Left lung (tissue), 10 donors: ENCODE results near the gene USP24. TPM values are rescaled to one million over a fixed set of nuclear protein-coding genes. Genes with fewer than 3 reads are reported as not detected.

Source experiments
- ATAC-seq: fragments of 200-7000 bp; cut with Tn5 transposase; one replicate; pipeline ENCODE4 v1.9.1; 2020; ENCODE audit warnings: moderate library complexity
- DNase-seq, 4 donors: peaks; one replicate each; pipeline ENCODE4 v3.0.0-alpha.2; 2013 to 2020
- H3K27ac ChIP-seq, 2 donors: fragments of 200-600 bp; sonication (generic) in 1 of 2; one replicate each; pipeline versions ENCODE4 v1.5.0 to v1.8.0; 2020 to 2021
- H3K27me3 ChIP-seq, 2 donors: fragments of 200-600 bp; sonication (generic) in 1 of 2; one replicate each; pipeline versions ENCODE4 v1.5.0 to v1.8.0; 2020 to 2021
- H3K36me3 ChIP-seq, 2 donors: fragments of 200-600 bp; sonication (generic) in 1 of 2; one replicate each; pipeline versions ENCODE4 v1.5.0 to v1.8.0; 2020 to 2021
- H3K4me1 ChIP-seq, 2 donors: fragments of 200-600 bp; one replicate each; pipeline ENCODE4 v1.8.0; 2021
- H3K4me3 ChIP-seq, 2 donors: fragments of 200-600 bp; sonication (generic) in 1 of 2; one replicate each; pipeline versions ENCODE4 v1.5.0 to v1.8.0; 2020 to 2021; ENCODE audit warnings: mild to moderate bottlenecking in 1 of 2
- H3K9me3 ChIP-seq, 2 donors: fragments of 200-600 bp; sonication (generic) in 1 of 2; one replicate each; pipeline versions ENCODE4 v1.5.0 to v1.8.0; 2020 to 2021
- CTCF ChIP-seq, 2 donors: fragments of 200-600 bp; sonication (generic) in 1 of 2; IDR thresholded peaks; one replicate each; pipeline versions ENCODE4 v1.5.0 to v1.8.0; 2021; ENCODE audit warnings: antibody characterized with exemption in 2 of 2
- intact Hi-C, 2 donors: fragments of 100-400 bp; cut with DNase I; formaldehyde crosslinking; loops; one replicate each; pipeline versions ENCODE4 v1.11.2 to v1.14.2; 2022
- polyA plus RNA-seq, 6 donors: library from polyadenylated mRNA; unstranded; fragments of 120-200 nt; gene quantifications; one replicate each; pipeline ENCODE4 v1.2.1, GENCODE V29; 2013; ENCODE audit not compliant: insufficient read length in 6 of 6
- total RNA-seq, 2 donors: library from RNA; stranded (reverse); fragmentation: NEBNext Ultra II Directional; extraction: Animal tissue kit (Norgen Biotek cat#: 25700); gene quantifications; one replicate each; pipeline ENCODE4 v1.2.1, GENCODE V29; 2021
- donor health status: DM: no; HTN: yes; CAD: no.
- donor health status: DM: no; HTN: no; CAD: no.

Gene USP24
- total and polyA plus RNA-seq, 8 donors, result 26.1 to 63.7 (median 47.2) TPM

DNA sequence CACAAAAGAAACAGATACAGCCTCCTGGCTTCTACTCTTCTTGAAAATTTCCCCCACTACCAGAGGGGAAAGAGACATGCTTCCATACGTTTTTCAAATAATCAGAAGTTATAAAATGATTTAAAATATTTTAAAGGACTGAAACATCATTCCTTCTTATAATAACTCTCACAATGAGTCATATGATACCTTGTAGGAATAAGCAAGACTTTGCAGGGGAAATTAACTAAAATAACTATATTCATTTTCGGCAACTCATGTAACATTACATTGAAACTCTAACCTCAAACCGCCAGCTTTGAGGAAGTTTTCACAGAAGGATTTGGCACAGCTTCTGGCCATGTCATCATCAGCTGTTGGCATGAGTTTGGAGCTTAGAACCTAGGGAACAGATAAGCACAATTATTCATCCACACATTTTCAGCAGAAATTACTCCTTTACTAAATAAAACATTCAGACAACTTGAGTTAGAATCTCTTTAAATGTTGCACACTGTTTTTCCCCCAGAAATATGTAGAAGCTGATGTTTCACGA, 85.9 kb downstream of the USP24 start:
- Histone ChIP-seq H3K36me3 (peaks cover 0 to 94% of the 10 kb centered on the region in 2 donors), H3K27ac (peak overlapping the region in 1 of 2 donors; percentile 13), H3K4me3 (no peak overlapping the region), H3K9me3 (no peaks in the 10 kb centered on the region), H3K4me1 (peaks cover 0 to 18% of the 10 kb centered on the region in 2 donors), H3K27me3 (no peaks in the 10 kb centered on the region)
- intact Hi-C loops, result no loop called here
- DNase-seq (no peak), ATAC-seq (peak; percentile 59)
- TF ChIP-seq CTCF (IDR thresholded peaks at IDR 0.05), result no peak

DNA sequence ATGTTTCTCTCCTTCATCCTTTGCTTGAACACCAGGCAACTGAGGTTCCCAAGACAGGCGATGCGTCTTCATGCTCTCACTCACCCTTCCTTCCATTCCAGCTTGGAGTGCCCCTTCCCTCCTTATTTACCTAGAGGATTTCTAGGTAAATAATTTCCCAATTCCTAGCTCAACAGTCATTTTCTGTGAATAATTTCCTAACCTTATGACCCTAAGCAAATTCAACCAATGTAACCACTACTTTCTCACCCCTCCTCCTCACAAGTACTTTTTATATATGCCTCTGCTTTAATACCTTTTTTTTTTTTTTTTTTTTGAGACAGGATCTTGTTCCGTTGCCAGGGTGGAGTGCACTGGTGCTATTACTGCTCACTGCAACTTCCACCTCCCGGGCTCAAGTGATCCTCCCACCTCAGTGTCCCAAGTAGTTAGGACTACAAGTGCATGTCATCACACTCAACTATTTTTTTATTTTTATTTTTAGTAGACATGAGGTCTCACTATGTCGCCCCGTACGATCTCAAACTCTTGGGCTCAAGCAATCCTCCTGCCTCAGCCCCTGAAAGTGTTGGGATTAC, 86.7 kb downstream of the USP24 start:
- peaks cover 0 to 18% of the 10 kb centered on the region in 2 donors for H3K4me1 ChIP-seq
- no peak for TF ChIP-seq CTCF (IDR thresholded peaks at IDR 0.05)
- ATAC-seq, result no peak
- H3K9me3 ChIP-seq, result no peaks in the 10 kb centered on the region
- no peak for DNase-seq
- H3K36me3 ChIP-seq, result peaks cover 0 to 94% of the 10 kb centered on the region in 2 donors
- intact Hi-C loops, result no loop called here
- no peak overlapping the region for H3K27ac ChIP-seq
- H3K27me3 ChIP-seq, result no peaks in the 10 kb centered on the region
- no peak overlapping the region for H3K4me3 ChIP-seq

GRCh38 chr1:55127827-55128343, 87.3 kb downstream of the USP24 start:
- no peaks in the 10 kb centered on the region for H3K9me3 ChIP-seq
- H3K4me1 ChIP-seq, result peaks cover 0 to 18% of the 10 kb centered on the region in 2 donors
- peaks cover 0 to 94% of the 10 kb centered on the region in 2 donors for H3K36me3 ChIP-seq
- no peak overlapping the region for H3K4me3 ChIP-seq
- no peak overlapping the region for H3K27ac ChIP-seq
- H3K27me3 ChIP-seq, result no peaks in the 10 kb centered on the region
- no peak for TF ChIP-seq CTCF (IDR thresholded peaks at IDR 0.05)
- no peak for DNase-seq
- intact Hi-C loops, result no loop called here
- ATAC-seq, result no peak

DNA sequence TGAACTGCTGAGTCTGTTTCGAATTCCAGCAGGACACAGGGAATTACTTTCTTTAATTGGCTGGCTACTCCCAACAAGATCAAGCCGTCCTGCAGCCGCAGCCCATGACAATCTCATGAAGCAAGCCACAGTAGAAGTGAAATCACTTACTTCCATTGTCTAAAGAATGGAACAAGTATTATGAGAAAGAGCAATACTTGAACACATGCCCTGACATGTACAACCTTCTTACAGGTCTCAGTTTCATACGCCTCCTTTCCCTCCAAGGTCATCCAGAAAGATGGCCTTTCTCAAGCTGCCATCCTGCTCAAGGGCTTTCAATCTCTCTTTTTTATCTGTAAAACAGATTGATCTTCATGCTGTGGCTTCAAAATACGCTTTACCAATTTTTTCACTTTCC, 90.7 kb downstream of the USP24 start:
- DNase-seq (no peak), ATAC-seq (no peak)
- no peak for TF ChIP-seq CTCF (IDR thresholded peaks at IDR 0.05)
- intact Hi-C loops, result no loop called here
- H3K9me3 ChIP-seq, result no peaks in the 10 kb centered on the region
- peaks cover 0 to 94% of the 10 kb centered on the region in 2 donors for H3K36me3 ChIP-seq
- H3K4me1 ChIP-seq, result peaks cover 0 to 12% of the 10 kb centered on the region in 2 donors
- H3K27ac ChIP-seq, result no peak overlapping the region
- no peak overlapping the region for H3K4me3 ChIP-seq
- H3K27me3 ChIP-seq, result no peaks in the 10 kb centered on the region

GRCh38 chr1:55120538-55120937, 94.6 kb downstream of the USP24 start:
- ATAC-seq, result no peak
- Histone ChIP-seq H3K4me3 (no peak overlapping the region), H3K36me3 (peaks cover 0 to 99% of the 10 kb centered on the region in 2 donors), H3K9me3 (no peaks in the 10 kb centered on the region), H3K27ac (no peak overlapping the region), H3K4me1 (no peaks in the 10 kb centered on the region), H3K27me3 (no peaks in the 10 kb centered on the region)
- intact Hi-C loops, result no loop called here
- no peak for DNase-seq
- no peak for TF ChIP-seq CTCF (IDR thresholded peaks at IDR 0.05)
